H1 (cell line): Measurements from ENCODE around the gene SLC25A28. TPM values are rescaled to one million over a fixed set of nuclear protein-coding genes. Genes with fewer than 3 reads are reported as not detected.

Experiments
- CTCF ChIA-PET: fragments of 300-600 bp; sonication (Branson Sonifier 250); formaldehyde crosslinking; loops from one replicate; lab custom pipeline; 2021; ENCODE audit not compliant: partially characterized antibody; lab: Charles Lee
- POLR2A ChIA-PET: fragments of 300-600 bp; sonication (Branson Sonifier 250); formaldehyde crosslinking; loops from one replicate; lab custom pipeline; 2021; ENCODE audit warnings: inconsistent platforms; ENCODE audit not compliant: partially characterized antibody; lab: Charles Lee
- DNase-seq, 2 experiments: peaks; one replicate each; pipeline versions ENCODE4 v3.0.0 to v3.0.0-alpha.2; 2010 to 2022; ENCODE audit warnings: low spot score in 2 of 2, low read depth in 1 of 2, mixed read lengths in 1 of 2
- FAIRE-seq: peaks from 2 replicates; lab custom pipeline; 2011; peaks lifted over from hg19 to GRCh38; lab: Jason Lieb, UNC
- H2AFZ ChIP-seq: 2 replicates; pipeline ENCODE4 v1.8.1; 2012; ENCODE audit warnings: low read length, inconsistent platforms
- H2AK5ac ChIP-seq: 2 replicates; pipeline ENCODE4 v1.6.1; 2013; ENCODE audit warnings: low read depth, low read length
- H2BK120ac ChIP-seq: replicated peaks from 2 replicates; pipeline ENCODE3; 2013; ENCODE audit warnings: low read depth, low read length, inconsistent platforms
- H2BK12ac ChIP-seq: 2 replicates; pipeline ENCODE4 v1.6.1; 2013; ENCODE audit warnings: low read depth, low read length
- H2BK15ac ChIP-seq: 2 replicates; pipeline ENCODE4 v1.6.1; 2013; ENCODE audit warnings: low read length
- H2BK20ac ChIP-seq: 2 replicates; pipeline ENCODE4 v1.6.1; 2013; ENCODE audit warnings: low read length
- H2BK5ac ChIP-seq: 2 replicates; pipeline ENCODE4 v1.6.1; 2013; ENCODE audit warnings: low read depth, low read length
- H3K14ac ChIP-seq: 2 replicates; pipeline ENCODE4 v1.6.1; 2013; ENCODE audit warnings: inconsistent platforms; ENCODE audit not compliant: insufficient read length
- H3K18ac ChIP-seq: 2 replicates; pipeline ENCODE4 v1.6.1; 2013; ENCODE audit warnings: low read length; ENCODE audit errors: extremely low read depth
- H3K23ac ChIP-seq: 2 replicates; pipeline ENCODE4 v1.6.1; 2013; ENCODE audit warnings: inconsistent platforms; ENCODE audit not compliant: insufficient read length
- H3K23me2 ChIP-seq: 2 replicates; pipeline ENCODE4 v1.6.1; 2013; ENCODE audit warnings: low read depth, low read length
- H3K27ac ChIP-seq: 2 replicates; pipeline ENCODE4 v1.6.1; 2011; ENCODE audit warnings: low read depth, low read length, inconsistent platforms
- H3K27me3 ChIP-seq, 4 experiments: replicated peaks in 1 of 4; 1 replicate in 1 of 4; 2 replicates in 3 of 4; pipeline versions ENCODE4 v1.6.1 to v1.8.1; 2011 to 2013; ENCODE audit warnings: low read length in 3 of 4, mild to moderate bottlenecking in 3 of 4, inconsistent platforms in 2 of 4, mixed read lengths in 2 of 4, moderate library complexity in 1 of 4; ENCODE audit not compliant: control insufficient read depth in 3 of 4, insufficient read depth in 3 of 4; ENCODE audit errors: extremely low read depth in 1 of 4
- H3K36me3 ChIP-seq, 4 experiments: 2 replicates each; pipeline versions ENCODE4 v1.6.1 to v1.8.1; 2011 to 2013; ENCODE audit warnings: mild to moderate bottlenecking in 4 of 4, low read length in 3 of 4, moderate library complexity in 2 of 4, control low read depth in 1 of 4, inconsistent platforms in 1 of 4; ENCODE audit not compliant: insufficient read depth in 4 of 4, control insufficient read depth in 2 of 4
- H3K4ac ChIP-seq: replicated peaks from 2 replicates; pipeline ENCODE3; 2013; ENCODE audit warnings: low read length, low read depth, mixed read lengths, inconsistent platforms; ENCODE audit not compliant: insufficient read length
- H3K4me1 ChIP-seq, 4 experiments: replicated peaks in 1 of 4; 1 replicate in 1 of 4; 2 replicates in 3 of 4; pipeline versions ENCODE4 v1.6.1 to v1.8.1; 2011 to 2013; ENCODE audit warnings: low read length in 3 of 4, inconsistent platforms in 2 of 4, mixed read lengths in 1 of 4; ENCODE audit not compliant: insufficient read depth in 4 of 4, control insufficient read depth in 3 of 4
- H3K4me2 ChIP-seq, 2 experiments: 2 replicates each; pipeline versions ENCODE4 v1.6.1 to v1.8.1; 2011 to 2013; ENCODE audit warnings: low read depth in 2 of 2, low read length in 2 of 2, control low read depth in 1 of 2, inconsistent platforms in 1 of 2, mild to moderate bottlenecking in 1 of 2; ENCODE audit not compliant: insufficient read depth in 1 of 2
- H3K4me3 ChIP-seq, 4 experiments: fragments of 200-600, 300-600 bp in 1 of 4; sonication (generic), shearing (Covaris generic), sonication (Bioruptor Twin) in 1 of 4; 2 replicates each; pipeline versions ENCODE4 v1.5.1 to v1.8.1; 2011 to 2016; ENCODE audit warnings: low read length in 4 of 4, low read depth in 3 of 4, control low read depth in 2 of 4, inconsistent platforms in 2 of 4, mild to moderate bottlenecking in 2 of 4, mixed read lengths in 1 of 4, moderate library complexity in 1 of 4; ENCODE audit not compliant: insufficient read depth in 2 of 4; ENCODE audit errors: extremely low read depth in 1 of 4
- H3K56ac ChIP-seq: replicated peaks from 2 replicates; pipeline ENCODE3; 2013; ENCODE audit warnings: low read depth, mild to moderate bottlenecking, mixed read lengths, low read length, inconsistent platforms; ENCODE audit not compliant: insufficient read length
- H3K79me1 ChIP-seq: 2 replicates; pipeline ENCODE4 v1.6.1; 2013; ENCODE audit warnings: low read depth, low read length, control low read depth
- H3K79me2 ChIP-seq, 2 experiments: 2 replicates each; pipeline versions ENCODE4 v1.6.1 to v1.8.1; 2012 to 2013; ENCODE audit warnings: low read length in 2 of 2, mild to moderate bottlenecking in 2 of 2, inconsistent platforms in 1 of 2; ENCODE audit not compliant: insufficient read depth in 2 of 2, control insufficient read depth in 1 of 2
- H3K9ac ChIP-seq, 4 experiments: replicated peaks in 1 of 4; 1 replicate in 1 of 4; 2 replicates in 3 of 4; pipeline versions ENCODE4 v1.6.1 to v1.8.1; 2011 to 2013; ENCODE audit warnings: low read depth in 3 of 4, low read length in 3 of 4, control low read depth in 2 of 4, mild to moderate bottlenecking in 2 of 4, moderate library complexity in 2 of 4, inconsistent platforms in 1 of 4; ENCODE audit errors: extremely low read depth in 1 of 4
- H3K9me3 ChIP-seq, 2 experiments: 2 replicates each; pipeline versions ENCODE4 v1.6.1 to v1.8.1; 2012 to 2013; ENCODE audit warnings: mild to moderate bottlenecking in 2 of 2, moderate library complexity in 2 of 2, control low read depth in 1 of 2, inconsistent platforms in 1 of 2, low read depth in 1 of 2, low read length in 1 of 2, mixed read lengths in 1 of 2; ENCODE audit not compliant: insufficient read depth in 2 of 2
- H4K20me1 ChIP-seq, 2 experiments: replicated peaks in 1 of 2; 2 replicates each; pipeline versions ENCODE3 to v1.8.1; 2011 to 2013; ENCODE audit warnings: inconsistent platforms in 2 of 2, low read length in 2 of 2, mild to moderate bottlenecking in 1 of 2; ENCODE audit not compliant: insufficient read depth in 2 of 2, control insufficient read depth in 1 of 2
- H4K5ac ChIP-seq: 2 replicates; pipeline ENCODE4 v1.6.1; 2013; ENCODE audit warnings: low read length, low read depth, mixed read lengths, inconsistent platforms; ENCODE audit not compliant: insufficient read length
- H4K8ac ChIP-seq: 2 replicates; pipeline ENCODE4 v1.8.0; 2013; ENCODE audit warnings: mild to moderate bottlenecking, moderate library complexity, low read length, inconsistent platforms; ENCODE audit not compliant: insufficient read depth; ENCODE audit errors: extremely low read depth
- H4K91ac ChIP-seq: replicated peaks from 2 replicates; pipeline ENCODE3; 2013; ENCODE audit warnings: low read length, mixed read lengths, inconsistent platforms; ENCODE audit not compliant: insufficient read length
- ATF3 ChIP-seq: IDR thresholded peaks from 2 replicates; pipeline ENCODE4 v1.6.1; 2011; ENCODE audit warnings: low read depth, mild to moderate bottlenecking, low read length; ENCODE audit not compliant: insufficient read depth
- CBX8 ChIP-seq: fragments of 300-800, 300-1000 bp; sonication (generic); IDR thresholded peaks from 2 replicates; pipeline ENCODE4 v1.7.1; 2016; ENCODE audit warnings: low read depth, low read length, borderline replicate concordance
- FOSL1 ChIP-seq: IDR thresholded peaks from 2 replicates; pipeline ENCODE4 v1.6.1; 2011; ENCODE audit warnings: mild to moderate bottlenecking, low read depth, low read length, moderate library complexity; ENCODE audit not compliant: insufficient read depth
- HDAC2 ChIP-seq, 2 experiments: fragments of 300-600 bp in 1 of 2; sonication (generic) in 1 of 2; IDR thresholded peaks; 2 replicates each; pipeline ENCODE4 v1.6.1; 2011 to 2012; ENCODE audit warnings: low read depth in 2 of 2, low read length in 2 of 2, mild to moderate bottlenecking in 2 of 2, moderate library complexity in 2 of 2, borderline replicate concordance in 1 of 2, inconsistent platforms in 1 of 2
- HDAC6 ChIP-seq: IDR thresholded peaks from one replicate; pipeline ENCODE4 v1.7.1; 2012; ENCODE audit warnings: low read depth, mild to moderate bottlenecking, inconsistent platforms, low read length, moderate library complexity
- KDM1A ChIP-seq: fragments of 200-600, 300-600 bp; sonication (generic); IDR thresholded peaks from 2 replicates; pipeline ENCODE4 v1.7.1; 2016; ENCODE audit warnings: mild to moderate bottlenecking, low read length, borderline replicate concordance
- SAP30 ChIP-seq: fragments of 300-600 bp; sonication (generic); IDR thresholded peaks from 2 replicates; pipeline ENCODE4 v1.7.1; 2012; ENCODE audit warnings: low read length, moderate library complexity, mild to moderate bottlenecking, inconsistent platforms; ENCODE audit not compliant: insufficient read depth, insufficient replicate concordance
- SIX5 ChIP-seq: IDR thresholded peaks from 2 replicates; pipeline ENCODE4 v1.6.1; 2011; ENCODE audit warnings: mild to moderate bottlenecking, low read depth, low read length
- TAF7 ChIP-seq: optimal IDR thresholded peaks from 2 replicates; pipeline ENCODE3; 2011; ENCODE audit warnings: low read depth, mild to moderate bottlenecking, inconsistent platforms, low read length, moderate library complexity, borderline replicate concordance
- WGBS, 2 experiments: shearing (Covaris generic) in 1 of 2; methylation state at CpG; one replicate each; pipeline versions ENCODE4 v1.1.6 to v1.1.7; 2013 to 2015; ENCODE audit warnings: low lambda C conversion rate in 2 of 2, mixed read lengths in 2 of 2, inconsistent platforms in 1 of 2, low coverage in 1 of 2, missing lambda C conversion rate in 1 of 2; ENCODE audit not compliant: insufficient replicate concordance in 2 of 2, insufficient coverage in 1 of 2, insufficient read length in 1 of 2; ENCODE audit errors: extremely low coverage in 1 of 2, missing lambda C conversion rate in 1 of 2; 5-methylcytosine and 5-hydroxymethylcytosine counted together
- polyA plus RNA-seq, 7 experiments: library from polyadenylated mRNA; depleted of rRNA in 3 of 7; stranded (reverse) in 5 of 7; unstranded in 2 of 7; fragments of >200 nt in 5 of 7; fragments of 200-250 nt in 2 of 7; gene quantifications; 1 replicate in 5 of 7; 2 replicates in 1 of 7; 4 replicates in 1 of 7; pipeline versions ENCODE4 v1.2.1 to v1.2.3, GENCODE V29; 2011 to 2013; ENCODE audit warnings: missing spikeins in 2 of 7, mixed read lengths in 2 of 7
- total RNA-seq: library from RNA; stranded (reverse); fragmentation: NEBNext Ultra II Directional; extraction: Animal tissue kit (Norgen Biotek cat#: 25700); gene quantifications from 2 replicates; pipeline ENCODE4 v1.2.1, GENCODE V29; 2021
- TF ChIP-seq, protein P1 (sequence below), 3 experiments: IDR thresholded peaks; 1 replicate in 2 of 3; 2 replicates in 1 of 3; pipeline versions ENCODE4 v1.5.1 to v1.6.1; 2011; ENCODE audit warnings: low read length in 3 of 3, mild to moderate bottlenecking in 3 of 3, inconsistent platforms in 2 of 3, low read depth in 1 of 3, moderate library complexity in 1 of 3; ENCODE audit not compliant: insufficient read depth in 1 of 3; ENCODE audit errors: control extremely low read depth in 1 of 3

The SLC25A28 gene
- total and polyA plus RNA-seq, 2 of the 8 experiments (the other 6 are each of a cell fraction or from before 2014, with no cell fraction given): 17.2 to 18.5 TPM

- no peak overlapping the region for H2BK15ac ChIP-seq
- H3K18ac ChIP-seq: no peak overlapping the region
- H2AK5ac ChIP-seq: no peak overlapping the region
- H3K4ac ChIP-seq: no peak overlapping the region
- 91% methylated on average over 3 of the region's 3 CpGs; no CpG with 5 or more reads in 1 of the 2 experiments for WGBS, 2 experiments
- ChIA-PET CTCF (interaction anchor here (1.2 to 17.7 kb wide), 6 partner anchors 10 to 175 kb away, joined by 3 to 323 read pairs (median 45); partner anchors contain the start of gene SLC25A28), POLR2A (no interaction called here)
- H2BK5ac ChIP-seq: no peak overlapping the region
- no peak overlapping the region for H2BK120ac ChIP-seq
- no peak overlapping the region for H4K91ac ChIP-seq
- H3K14ac ChIP-seq: no peak overlapping the region
- no peak overlapping the region for H4K8ac ChIP-seq
- H3K27me3 ChIP-seq: no peaks in the 10 kb centered on the region
- FAIRE-seq (no peak), DNase-seq (no peak)
- no peaks in the 10 kb centered on the region for H3K79me2 ChIP-seq
- no peak overlapping the region for H3K4me2 ChIP-seq
- no peak overlapping the region for H3K56ac ChIP-seq
- peaks cover 0 to 3% (median under 1%) of the 10 kb centered on the region in 4 experiments; a peak in 1 of 8 replicates for H3K36me3 ChIP-seq
- no peak overlapping the region for H3K23ac ChIP-seq
- H3K27ac ChIP-seq: no peak overlapping the region
- no peaks in the 10 kb centered on the region for H3K79me1 ChIP-seq
- no peak overlapping the region for H2AFZ ChIP-seq
- H2BK20ac ChIP-seq: no peak overlapping the region
- H2BK12ac ChIP-seq: no peak overlapping the region
- H3K23me2 ChIP-seq: no peaks in the 10 kb centered on the region
- H3K9me3 ChIP-seq: no peaks in the 10 kb centered on the region
- H3K9ac ChIP-seq: no peak overlapping the region
- no peaks in the 10 kb centered on the region for H3K4me1 ChIP-seq
- no peak overlapping the region for H3K4me3 ChIP-seq
- peaks cover 0 to 3% of the 10 kb centered on the region in 2 experiments for H4K20me1 ChIP-seq
- H4K5ac ChIP-seq: no peak overlapping the region
- TF ChIP-seq CBX8 (no peak), ATF3 (no peak), FOSL1 (no peak), KDM1A (no peak), TAF7 (no peak), SAP30 (no peak), SIX5 (no peak), HDAC6 (no peak), HDAC2 (IDR thresholded peaks at IDR 0.05; ENCODE audit: borderline replicate concordance in 1 of 2, low read depth in 2 of 2, low read length in 2 of 2) (no peak)
- TF ChIP-seq, protein P1, sequence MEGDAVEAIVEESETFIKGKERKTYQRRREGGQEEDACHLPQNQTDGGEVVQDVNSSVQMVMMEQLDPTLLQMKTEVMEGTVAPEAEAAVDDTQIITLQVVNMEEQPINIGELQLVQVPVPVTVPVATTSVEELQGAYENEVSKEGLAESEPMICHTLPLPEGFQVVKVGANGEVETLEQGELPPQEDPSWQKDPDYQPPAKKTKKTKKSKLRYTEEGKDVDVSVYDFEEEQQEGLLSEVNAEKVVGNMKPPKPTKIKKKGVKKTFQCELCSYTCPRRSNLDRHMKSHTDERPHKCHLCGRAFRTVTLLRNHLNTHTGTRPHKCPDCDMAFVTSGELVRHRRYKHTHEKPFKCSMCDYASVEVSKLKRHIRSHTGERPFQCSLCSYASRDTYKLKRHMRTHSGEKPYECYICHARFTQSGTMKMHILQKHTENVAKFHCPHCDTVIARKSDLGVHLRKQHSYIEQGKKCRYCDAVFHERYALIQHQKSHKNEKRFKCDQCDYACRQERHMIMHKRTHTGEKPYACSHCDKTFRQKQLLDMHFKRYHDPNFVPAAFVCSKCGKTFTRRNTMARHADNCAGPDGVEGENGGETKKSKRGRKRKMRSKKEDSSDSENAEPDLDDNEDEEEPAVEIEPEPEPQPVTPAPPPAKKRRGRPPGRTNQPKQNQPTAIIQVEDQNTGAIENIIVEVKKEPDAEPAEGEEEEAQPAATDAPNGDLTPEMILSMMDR (IDR thresholded peaks at IDR 0.05; ENCODE audit: control extremely low read depth in 1 of 3, insufficient read depth in 1 of 3, low read depth in 1 of 3, low read length in 3 of 3): no peak
Measured at GRCh38 chr10:99610221-99610620, 10.0 kb downstream of the SLC25A28 start.
